H1 (cell line): Measurements from ENCODE around the gene TCF7L2. TPM values are rescaled to one million over a fixed set of nuclear protein-coding genes. Genes with fewer than 3 reads are reported as not detected.

Experiments used
- ASH2L ChIP-seq: fragments of 200-600, 300-600 bp; sonication (generic); IDR thresholded peaks from one replicate; pipeline ENCODE4 v1.7.1; 2017; ENCODE audit warnings: low read length
- BCL11A ChIP-seq, 2 experiments: IDR thresholded peaks; one replicate each; pipeline ENCODE4 v1.6.1; 2011; ENCODE audit warnings: low read depth in 2 of 2, low read length in 2 of 2, mild to moderate bottlenecking in 2 of 2
- GABPA ChIP-seq: IDR thresholded peaks from 2 replicates; pipeline ENCODE4 v1.6.1; 2011; ENCODE audit warnings: mild to moderate bottlenecking, low read length, moderate library complexity, borderline replicate concordance; ENCODE audit not compliant: insufficient read depth
- PHF8 ChIP-seq: fragments of 200-600 bp; sonication (generic); conservative IDR thresholded peaks from 2 replicates; pipeline ENCODE4 v1.7.1; 2012; ENCODE audit warnings: low read depth, mild to moderate bottlenecking, inconsistent platforms, low read length, moderate library complexity
- RBBP5 ChIP-seq: IDR thresholded peaks from 2 replicates; pipeline ENCODE4 v1.7.1; 2012; ENCODE audit warnings: low read depth, mild to moderate bottlenecking, inconsistent platforms, low read length, moderate library complexity, borderline replicate concordance
- RXRA ChIP-seq: IDR thresholded peaks from 2 replicates; pipeline ENCODE4 v1.6.1; 2011; ENCODE audit warnings: low read depth, mild to moderate bottlenecking, low read length, moderate library complexity; ENCODE audit not compliant: insufficient read depth
- SP1 ChIP-seq: IDR thresholded peaks from 2 replicates; pipeline ENCODE4 v1.6.1; 2011; ENCODE audit warnings: low read depth, low read length
- polyA plus RNA-seq, 7 experiments: library from polyadenylated mRNA; depleted of rRNA in 3 of 7; stranded (reverse) in 5 of 7; unstranded in 2 of 7; fragments of >200 nt in 5 of 7; fragments of 200-250 nt in 2 of 7; gene quantifications; 1 replicate in 5 of 7; 2 replicates in 1 of 7; 4 replicates in 1 of 7; pipeline versions ENCODE4 v1.2.1 to v1.2.3, GENCODE V29; 2011 to 2013; ENCODE audit warnings: missing spikeins in 2 of 7, mixed read lengths in 2 of 7
- total RNA-seq: library from RNA; stranded (reverse); fragmentation: NEBNext Ultra II Directional; extraction: Animal tissue kit (Norgen Biotek cat#: 25700); gene quantifications from 2 replicates; pipeline ENCODE4 v1.2.1, GENCODE V29; 2021

Gene TCF7L2
- total and polyA plus RNA-seq, 2 of the 8 experiments (the other 6 are each of a cell fraction or from before 2014, with no cell fraction given) = 33.9 to 67.3 TPM

GRCh38 chr10:112938808-112939482, 11.1 kb upstream of the TCF7L2 start (continued):
- TF ChIP-seq PHF8 (no peak), SP1 (no peak), BCL11A (IDR thresholded peaks at IDR 0.05; ENCODE audit: low read depth in 2 of 2, low read length in 2 of 2) (no peak), RBBP5 (no peak), RXRA (no peak), GABPA (no peak), ASH2L (no peak)
- TF ChIP-seq, all 59 proteins: peak for 0
